HepG2 (cell line): Measurements from ENCODE around the gene BICRAL. TPM values are rescaled to one million over a fixed set of nuclear protein-coding genes. Genes with fewer than 3 reads are reported as not detected.

Source experiments
- ATRX ChIP-seq: sonication (generic); formaldehyde crosslinking; IDR thresholded peaks from 2 replicates; pipeline ENCODE4 v1.4.0; 2020; ENCODE audit warnings: missing genetic modification reagents, borderline replicate concordance
- BCL6 ChIP-seq: IDR thresholded peaks from 2 replicates; pipeline ENCODE4 v1.6.1; 2016; ENCODE audit warnings: missing genetic modification reagents, missing compliant biosample characterization
- GFI1 ChIP-seq: sonication (generic); formaldehyde crosslinking; IDR thresholded peaks from 2 replicates; pipeline ENCODE4 v1.5.0; 2020; ENCODE audit warnings: missing genetic modification reagents, mild to moderate bottlenecking, borderline replicate concordance
- HDAC1 ChIP-seq: sonication (generic); formaldehyde crosslinking; IDR thresholded peaks from 2 replicates; pipeline ENCODE4 v1.5.1; 2020; ENCODE audit warnings: mild to moderate bottlenecking, missing genetic modification reagents
- NR2C2 ChIP-seq: sonication (generic); formaldehyde crosslinking; IDR thresholded peaks from 2 replicates; pipeline ENCODE4 v1.4.0; 2020; ENCODE audit warnings: missing genetic modification reagents, mild to moderate bottlenecking, moderate library complexity, borderline replicate concordance
- PHF8 ChIP-seq: sonication (generic); formaldehyde crosslinking; IDR thresholded peaks from 2 replicates; pipeline ENCODE4 v1.5.0; 2020; ENCODE audit warnings: missing genetic modification reagents
- RARA ChIP-seq: IDR thresholded peaks from 2 replicates; pipeline ENCODE4 v1.6.1; 2016; ENCODE audit warnings: missing genetic modification reagents, missing compliant biosample characterization
- SIN3A ChIP-seq: IDR thresholded peaks from 2 replicates; pipeline ENCODE4 v1.6.1; 2011; ENCODE audit warnings: low read depth, mild to moderate bottlenecking, control low read depth, low read length, borderline replicate concordance
- SP140L ChIP-seq: sonication (generic); formaldehyde crosslinking; IDR thresholded peaks from 2 replicates; pipeline ENCODE4 v1.4.0; 2020; ENCODE audit warnings: missing genetic modification reagents, borderline replicate concordance
- ZNF282 ChIP-seq: fragments of 450-650 bp; IDR thresholded peaks from 2 replicates; pipeline ENCODE4 v1.6.1; 2018; ENCODE audit not compliant: partially characterized antibody
- ZNF292 ChIP-seq: sonication (generic); formaldehyde crosslinking; IDR thresholded peaks from 2 replicates; pipeline ENCODE4 v1.8.1; 2022; ENCODE audit warnings: mild to moderate bottlenecking, low read depth, missing genetic modification reagents, borderline replicate concordance
- ZNF34 ChIP-seq: sonication (generic); formaldehyde crosslinking; IDR thresholded peaks from 2 replicates; pipeline ENCODE4 v1.4.0; 2020; ENCODE audit warnings: mild to moderate bottlenecking, missing genetic modification reagents, borderline replicate concordance
- ZNF451 ChIP-seq: sonication (generic); formaldehyde crosslinking; IDR thresholded peaks from 2 replicates; pipeline ENCODE4 v1.5.0; 2020; ENCODE audit warnings: mild to moderate bottlenecking, missing genetic modification reagents
- ZNF572 ChIP-seq: sonication (generic); formaldehyde crosslinking; IDR thresholded peaks from 2 replicates; pipeline ENCODE4 v1.5.1; 2020; ENCODE audit warnings: mild to moderate bottlenecking, missing genetic modification reagents
- ZNF709 ChIP-seq: sonication (generic); formaldehyde crosslinking; IDR thresholded peaks from 2 replicates; pipeline ENCODE4 v1.5.0; 2020; ENCODE audit warnings: mild to moderate bottlenecking, missing genetic modification reagents
- polyA plus RNA-seq, 8 experiments: library from polyadenylated mRNA; depleted of rRNA in 3 of 8; stranded (reverse) in 7 of 8; unstranded in 1 of 8; fragments of >200 nt; fragmentation: Illumina TruSeq in 4 of 8; extraction: Trizol in 4 of 8; gene quantifications; 2 replicates each; pipeline versions ENCODE4 v1.2.1 to v1.2.3, GENCODE V29; 2011 to 2016; ENCODE audit warnings: low read depth in 4 of 8, missing spikeins in 1 of 8, mixed read lengths in 1 of 8; ENCODE audit not compliant: insufficient read depth in 1 of 8
- total RNA-seq, 5 experiments: library from RNA; depleted of rRNA; stranded (reverse); fragments of >200 nt; fragmentation: Illumina TruSeq; extraction: Trizol; gene quantifications; 2 replicates each; pipeline ENCODE4 v1.2.3, GENCODE V29; 2016; ENCODE audit warnings: low read depth in 1 of 5
- TF ChIP-seq, protein P1 (sequence below): sonication (generic); formaldehyde crosslinking; IDR thresholded peaks from 2 replicates; pipeline ENCODE4; 2020; ENCODE audit warnings: missing genetic modification reagents, mild to moderate bottlenecking, borderline replicate concordance
- TF ChIP-seq, protein P2 (sequence below): fragments of 450-650 bp; IDR thresholded peaks from 2 replicates; pipeline ENCODE4 v1.6.1; 2017
- TF ChIP-seq, protein P3 (sequence below): sonication (generic); formaldehyde crosslinking; IDR thresholded peaks from 2 replicates; pipeline ENCODE4 v1.4.0; 2020; ENCODE audit warnings: missing genetic modification reagents, mild to moderate bottlenecking, borderline replicate concordance
- TF ChIP-seq, protein P4 (sequence below): sonication (generic); formaldehyde crosslinking; IDR thresholded peaks from 2 replicates; pipeline ENCODE4 v1.4.0; 2020; ENCODE audit warnings: missing genetic modification reagents, borderline replicate concordance

Gene BICRAL
- total and polyA plus RNA-seq, 2 of the 13 experiments (the other 11 are each of a cell fraction or from before 2014, with no cell fraction given) = 5.0 to 13.5 TPM

DNA sequence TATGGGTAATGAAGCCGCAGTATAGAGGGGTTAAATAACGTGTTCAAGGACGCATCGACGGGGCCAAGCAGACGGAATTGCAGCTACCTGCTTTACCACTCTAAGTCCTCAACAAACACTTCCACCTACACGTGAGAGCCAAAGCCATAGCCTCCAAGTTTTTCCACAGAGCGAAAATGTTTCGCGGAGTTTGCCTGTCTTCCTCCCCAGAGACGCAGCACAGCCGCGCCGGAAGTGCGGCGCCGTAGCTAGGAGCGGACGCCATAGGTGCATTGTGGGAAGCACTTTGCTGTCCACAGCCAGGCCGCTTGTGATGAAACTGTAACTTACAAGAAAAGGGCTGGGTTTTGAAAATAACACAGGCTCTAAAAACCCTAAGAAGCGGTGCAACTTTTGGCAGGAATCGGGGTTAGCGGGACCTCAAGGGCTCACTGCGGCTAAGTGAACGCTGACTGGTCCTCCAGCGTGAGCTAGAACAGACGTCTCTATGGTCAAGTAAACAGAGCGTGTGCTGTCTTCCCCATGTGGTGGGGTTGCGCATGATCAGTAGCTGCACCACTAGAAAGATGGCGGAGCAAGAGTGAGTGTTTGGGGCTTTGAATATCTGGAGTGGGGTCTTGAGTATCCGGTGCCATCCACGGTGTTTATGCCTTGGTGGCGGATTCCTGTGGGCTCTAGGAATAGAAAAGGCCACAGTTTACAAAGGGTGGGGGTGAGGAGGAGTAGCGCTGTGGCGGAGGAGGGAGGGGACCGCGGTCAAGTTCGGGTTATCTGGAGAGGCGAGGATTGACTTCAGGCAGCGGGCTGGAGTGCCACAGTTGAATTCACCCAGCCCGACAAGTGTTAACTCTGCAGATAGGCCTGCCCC is 97.8 kb downstream of the BICRAL start, which contains the start of gene RPL7L1 (continued):
- TF ChIP-seq, protein P1, sequence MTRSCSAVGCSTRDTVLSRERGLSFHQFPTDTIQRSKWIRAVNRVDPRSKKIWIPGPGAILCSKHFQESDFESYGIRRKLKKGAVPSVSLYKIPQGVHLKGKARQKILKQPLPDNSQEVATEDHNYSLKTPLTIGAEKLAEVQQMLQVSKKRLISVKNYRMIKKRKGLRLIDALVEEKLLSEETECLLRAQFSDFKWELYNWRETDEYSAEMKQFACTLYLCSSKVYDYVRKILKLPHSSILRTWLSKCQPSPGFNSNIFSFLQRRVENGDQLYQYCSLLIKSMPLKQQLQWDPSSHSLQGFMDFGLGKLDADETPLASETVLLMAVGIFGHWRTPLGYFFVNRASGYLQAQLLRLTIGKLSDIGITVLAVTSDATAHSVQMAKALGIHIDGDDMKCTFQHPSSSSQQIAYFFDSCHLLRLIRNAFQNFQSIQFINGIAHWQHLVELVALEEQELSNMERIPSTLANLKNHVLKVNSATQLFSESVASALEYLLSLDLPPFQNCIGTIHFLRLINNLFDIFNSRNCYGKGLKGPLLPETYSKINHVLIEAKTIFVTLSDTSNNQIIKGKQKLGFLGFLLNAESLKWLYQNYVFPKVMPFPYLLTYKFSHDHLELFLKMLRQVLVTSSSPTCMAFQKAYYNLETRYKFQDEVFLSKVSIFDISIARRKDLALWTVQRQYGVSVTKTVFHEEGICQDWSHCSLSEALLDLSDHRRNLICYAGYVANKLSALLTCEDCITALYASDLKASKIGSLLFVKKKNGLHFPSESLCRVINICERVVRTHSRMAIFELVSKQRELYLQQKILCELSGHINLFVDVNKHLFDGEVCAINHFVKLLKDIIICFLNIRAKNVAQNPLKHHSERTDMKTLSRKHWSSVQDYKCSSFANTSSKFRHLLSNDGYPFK = peak; percentile 99
- TF ChIP-seq ZNF709 (CRISPR knock-in tag) (no peak), RARA (CRISPR knock-in tag) (peak; percentile 3), PHF8 (CRISPR knock-in tag) (peak; percentile 98), ZNF282 (no peak), ATRX (no peak), ZNF572 (CRISPR knock-in tag) (no peak), ZNF451 (CRISPR knock-in tag) (peak; percentile 87), BCL6 (peak; percentile 17; the same call in 1 of the 2 replicates), NR2C2 (CRISPR knock-in tag) (peak; percentile 87), SIN3A (peak; percentile 38; the same call in 1 of the 2 replicates), SP140L (CRISPR knock-in tag) (peak; percentile 83; the same call in 1 of the 2 replicates), ZNF34 (no peak), HDAC1 (peak; percentile 85), GFI1 (CRISPR knock-in tag) (no peak), ZNF292 (CRISPR knock-in tag) (peak; percentile 21; the same call in 1 of the 2 replicates)
- TF ChIP-seq, protein P2, sequence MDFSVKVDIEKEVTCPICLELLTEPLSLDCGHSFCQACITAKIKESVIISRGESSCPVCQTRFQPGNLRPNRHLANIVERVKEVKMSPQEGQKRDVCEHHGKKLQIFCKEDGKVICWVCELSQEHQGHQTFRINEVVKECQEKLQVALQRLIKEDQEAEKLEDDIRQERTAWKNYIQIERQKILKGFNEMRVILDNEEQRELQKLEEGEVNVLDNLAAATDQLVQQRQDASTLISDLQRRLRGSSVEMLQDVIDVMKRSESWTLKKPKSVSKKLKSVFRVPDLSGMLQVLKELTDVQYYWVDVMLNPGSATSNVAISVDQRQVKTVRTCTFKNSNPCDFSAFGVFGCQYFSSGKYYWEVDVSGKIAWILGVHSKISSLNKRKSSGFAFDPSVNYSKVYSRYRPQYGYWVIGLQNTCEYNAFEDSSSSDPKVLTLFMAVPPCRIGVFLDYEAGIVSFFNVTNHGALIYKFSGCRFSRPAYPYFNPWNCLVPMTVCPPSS = no peak
- TF ChIP-seq, protein P3, sequence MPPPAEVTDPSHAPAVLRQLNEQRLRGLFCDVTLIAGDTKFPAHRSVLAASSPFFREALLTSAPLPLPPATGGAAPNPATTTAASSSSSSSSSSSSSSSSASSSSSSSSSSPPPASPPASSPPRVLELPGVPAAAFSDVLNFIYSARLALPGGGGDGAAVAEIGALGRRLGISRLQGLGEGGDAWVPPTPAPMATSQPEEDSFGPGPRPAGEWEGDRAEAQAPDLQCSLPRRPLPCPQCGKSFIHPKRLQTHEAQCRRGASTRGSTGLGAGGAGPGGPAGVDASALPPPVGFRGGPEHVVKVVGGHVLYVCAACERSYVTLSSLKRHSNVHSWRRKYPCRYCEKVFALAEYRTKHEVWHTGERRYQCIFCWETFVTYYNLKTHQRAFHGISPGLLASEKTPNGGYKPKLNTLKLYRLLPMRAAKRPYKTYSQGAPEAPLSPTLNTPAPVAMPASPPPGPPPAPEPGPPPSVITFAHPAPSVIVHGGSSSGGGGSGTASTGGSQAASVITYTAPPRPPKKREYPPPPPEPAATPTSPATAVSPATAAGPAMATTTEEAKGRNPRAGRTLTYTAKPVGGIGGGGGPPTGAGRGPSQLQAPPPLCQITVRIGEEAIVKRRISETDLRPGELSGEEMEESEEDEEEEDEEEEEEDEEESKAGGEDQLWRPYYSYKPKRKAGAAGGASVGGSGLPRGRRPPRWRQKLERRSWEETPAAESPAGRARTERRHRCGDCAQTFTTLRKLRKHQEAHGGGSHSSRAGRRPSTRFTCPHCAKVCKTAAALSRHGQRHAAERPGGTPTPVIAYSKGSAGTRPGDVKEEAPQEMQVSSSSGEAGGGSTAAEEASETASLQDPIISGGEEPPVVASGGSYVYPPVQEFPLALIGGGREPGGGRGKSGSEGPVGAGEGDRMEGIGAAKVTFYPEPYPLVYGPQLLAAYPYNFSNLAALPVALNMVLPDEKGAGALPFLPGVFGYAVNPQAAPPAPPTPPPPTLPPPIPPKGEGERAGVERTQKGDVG (CRISPR knock-in tag) = peak; percentile 96; the same call in 1 of the 2 replicates
- TF ChIP-seq, protein P4, sequence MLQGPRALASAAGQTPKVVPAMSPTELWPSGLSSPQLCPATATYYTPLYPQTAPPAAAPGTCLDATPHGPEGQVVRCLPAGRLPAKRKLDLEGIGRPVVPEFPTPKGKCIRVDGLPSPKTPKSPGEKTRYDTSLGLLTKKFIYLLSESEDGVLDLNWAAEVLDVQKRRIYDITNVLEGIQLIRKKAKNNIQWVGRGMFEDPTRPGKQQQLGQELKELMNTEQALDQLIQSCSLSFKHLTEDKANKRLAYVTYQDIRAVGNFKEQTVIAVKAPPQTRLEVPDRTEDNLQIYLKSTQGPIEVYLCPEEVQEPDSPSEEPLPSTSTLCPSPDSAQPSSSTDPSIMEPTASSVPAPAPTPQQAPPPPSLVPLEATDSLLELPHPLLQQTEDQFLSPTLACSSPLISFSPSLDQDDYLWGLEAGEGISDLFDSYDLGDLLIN (CRISPR knock-in tag) = no peak
